ENCODE results near the gene HK1.
"Not testable (repeated sequence)": the region's sequence is repeated elsewhere in the genome, so short reads cannot be mapped to it uniquely, and the experiment has no call there.

Gene HK1

GRCh38 chr10:69278446-69278963 lies at the start of gene HK1:
Gene HK1 (plus strand): TSS chr10:69278496.
- DNase-seq (ENCODE audit: low read depth): peak; percentile 14

- no peak for DNase-seq (ENCODE audit: low read depth)
Measured at GRCh38 chr10:69229616-69229916, 48.7 kb upstream of the HK1 start.

- DNase-seq (ENCODE audit: low read depth): no peak
Measured at GRCh38 chr10:69230128-69230527, 48.2 kb upstream of the HK1 start.

DNA sequence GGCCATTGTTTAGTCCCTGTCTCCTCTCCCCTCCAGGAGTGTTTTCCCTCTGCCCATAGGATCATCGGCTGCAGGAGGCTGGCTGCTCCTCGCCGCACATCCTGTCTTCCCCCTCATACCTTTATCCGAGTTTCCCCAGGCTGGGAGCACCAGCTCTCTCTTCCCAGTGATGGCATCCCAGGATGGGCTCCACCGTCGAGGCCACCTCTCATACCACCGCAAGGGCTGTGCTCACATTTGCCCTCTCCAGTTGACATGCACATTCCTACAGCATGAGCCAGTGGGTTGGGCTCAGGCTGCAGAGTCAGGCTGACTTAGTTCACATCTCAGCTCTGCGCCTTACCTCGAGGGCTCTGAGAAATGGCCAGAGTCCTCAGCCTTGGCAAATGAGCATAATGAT lies 46.0 kb upstream of the HK1 start:
- peak; percentile 52 for DNase-seq (ENCODE audit: low read depth)

GRCh38 chr10:69232736-69233480 lies 45.4 kb upstream of the HK1 start:
- DNase-seq (ENCODE audit: low read depth): no peak

DNA sequence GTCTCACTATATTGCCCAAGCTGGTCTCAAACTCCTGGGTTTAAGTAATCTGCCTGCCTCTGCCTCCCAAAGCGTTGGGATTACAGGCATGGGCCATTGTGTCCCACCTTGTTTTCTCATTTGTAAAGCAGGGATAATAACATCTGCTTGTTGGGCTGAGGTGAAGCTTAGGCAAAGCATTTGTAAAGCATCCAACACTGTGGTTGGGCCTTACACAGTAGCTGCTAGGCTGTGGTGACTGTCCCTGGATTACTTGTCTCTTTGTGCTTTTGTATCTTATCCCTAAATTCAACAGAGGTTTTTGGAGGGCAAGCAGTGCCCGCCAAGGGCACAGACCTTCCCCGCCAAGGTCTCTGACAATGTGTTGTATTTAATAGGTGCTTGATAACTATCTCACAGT lies 43.8 kb upstream of the HK1 start:
- no peak for DNase-seq (ENCODE audit: low read depth)

DNA sequence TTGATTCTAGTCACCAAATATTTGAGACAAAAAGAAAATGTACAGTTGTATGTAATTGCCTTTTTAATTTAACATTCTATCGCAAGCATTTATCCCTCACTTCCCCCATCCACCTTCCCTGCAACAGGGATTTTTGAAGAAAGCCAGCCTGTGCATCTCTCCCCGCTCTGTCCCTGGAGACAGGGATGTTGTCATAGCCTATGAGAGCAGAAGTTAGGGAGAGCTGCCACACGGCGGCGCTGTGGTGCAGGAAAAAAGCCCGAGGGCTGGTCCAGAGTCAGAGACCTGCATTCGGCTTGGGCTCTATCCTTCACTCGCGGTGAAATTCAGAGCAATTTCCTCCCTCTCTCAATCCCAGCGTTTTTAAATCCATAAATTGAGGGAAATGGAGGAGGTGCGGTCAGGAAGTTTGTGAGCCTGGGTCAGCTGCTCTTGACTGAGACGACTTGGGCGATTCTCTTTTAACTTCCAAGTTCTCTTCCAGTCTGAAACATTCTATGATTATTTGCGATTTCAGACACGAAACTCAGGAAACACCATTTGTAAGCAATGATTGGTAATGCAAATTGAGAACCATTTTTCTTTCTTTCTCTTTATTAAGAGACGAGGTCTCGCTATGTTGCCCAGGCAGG lies 40.7 kb upstream of the HK1 start:
- DNase-seq (ENCODE audit: low read depth): no peak

DNA sequence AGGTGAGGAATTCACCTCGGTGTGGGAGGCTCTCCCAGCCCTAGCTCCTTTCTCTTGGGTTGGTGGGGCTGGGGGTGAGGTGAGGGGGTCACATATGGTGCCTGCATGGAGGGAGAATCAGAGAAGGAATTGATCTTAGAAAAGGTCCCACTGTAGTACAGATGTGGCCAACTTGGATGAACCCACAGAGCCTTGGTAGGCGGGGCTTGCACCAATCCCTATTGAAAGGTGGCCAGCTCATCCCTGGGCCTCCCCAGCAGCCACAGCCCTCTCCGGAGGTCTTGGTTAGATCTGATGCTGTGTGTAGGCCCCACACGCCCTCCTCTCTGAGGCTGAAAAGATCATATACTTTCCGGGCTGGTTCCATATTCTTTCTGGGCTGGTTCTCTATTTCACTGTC lies 39.2 kb upstream of the HK1 start:
- DNase-seq (ENCODE audit: low read depth): no peak

DNA sequence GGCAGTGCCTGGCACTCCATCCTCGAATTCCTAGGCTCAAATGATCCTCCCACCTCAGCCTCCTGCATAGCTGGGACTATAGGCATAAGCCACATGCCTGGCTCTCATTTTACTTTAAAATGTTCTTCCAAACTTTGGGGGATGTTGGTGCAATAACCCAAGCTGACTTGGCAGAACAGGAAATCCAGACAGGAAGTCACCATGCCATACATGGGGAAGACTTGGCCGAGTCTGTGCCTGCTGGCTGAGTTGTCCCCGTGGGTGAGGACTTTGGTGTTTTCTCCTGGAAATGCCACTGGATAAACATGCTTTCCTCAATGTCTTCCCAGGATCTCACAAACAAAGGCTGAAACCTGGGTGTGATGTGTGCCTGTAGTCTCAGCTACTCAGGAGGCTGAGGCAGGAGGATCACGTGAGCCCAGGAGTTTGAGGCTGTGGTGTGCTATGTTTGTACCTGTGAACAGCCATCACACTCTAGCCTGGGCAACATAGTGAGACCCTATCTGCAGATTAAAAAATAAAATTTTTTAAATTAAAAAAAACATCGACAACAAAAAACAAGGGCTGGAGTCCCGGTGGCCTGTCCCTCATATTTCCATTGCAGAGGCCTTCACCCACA lies 38.4 kb upstream of the HK1 start:
- DNase-seq (ENCODE audit: low read depth): no peak

- DNase-seq (ENCODE audit: low read depth): no peak
Measured at GRCh38 chr10:69240455-69240854, 37.8 kb upstream of the HK1 start.

- DNase-seq (ENCODE audit: low read depth): no peak
Measured at GRCh38 chr10:69241575-69241974, 36.7 kb upstream of the HK1 start.

DNA sequence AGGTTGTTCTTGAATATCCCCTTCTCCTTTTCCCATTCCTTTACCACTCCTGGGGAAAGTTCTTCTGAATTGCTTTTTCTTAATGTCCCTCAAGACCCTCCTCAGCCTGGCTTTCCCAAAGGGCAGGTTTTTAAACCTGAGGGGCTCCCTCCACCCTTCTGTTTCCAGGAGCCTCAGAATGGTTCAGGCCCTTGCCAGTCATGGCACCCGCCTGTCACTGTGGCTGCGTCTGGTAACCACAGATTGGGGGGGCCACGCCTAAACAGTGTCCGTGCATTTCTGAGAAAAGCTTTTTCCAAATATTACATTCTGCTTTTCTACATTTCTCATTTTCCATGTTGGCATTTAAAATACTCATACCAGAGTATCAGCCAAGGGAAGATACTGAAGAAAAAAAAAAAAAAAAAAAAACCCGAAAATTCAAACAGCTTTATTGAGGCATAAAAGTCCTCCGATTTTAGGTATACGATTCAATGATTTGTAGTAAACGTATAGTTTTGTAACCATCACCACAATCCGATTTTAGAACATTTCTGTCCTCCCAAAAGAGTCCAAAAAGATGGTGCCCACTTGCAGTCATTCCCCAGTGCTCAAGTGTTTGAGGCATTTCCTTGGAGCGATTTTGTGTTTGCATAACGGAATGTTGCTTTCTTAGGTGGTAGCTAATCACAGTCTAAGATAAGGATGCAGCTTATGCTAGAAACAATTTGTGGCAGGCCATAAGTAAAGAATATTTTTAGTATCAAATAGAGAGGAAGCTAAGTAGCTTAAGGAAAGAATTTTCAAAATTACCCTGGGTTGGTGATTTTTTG lies 36.0 kb upstream of the HK1 start:
- no peak for DNase-seq (ENCODE audit: low read depth)

GRCh38 chr10:69242852-69243212 lies 35.5 kb upstream of the HK1 start:
- no peak for DNase-seq (ENCODE audit: low read depth)

GRCh38 chr10:69243817-69244216 lies 34.5 kb upstream of the HK1 start:
- no peak for DNase-seq (ENCODE audit: low read depth)

GRCh38 chr10:69246036-69246435 lies 32.3 kb upstream of the HK1 start:
- DNase-seq (ENCODE audit: low read depth): no peak

- DNase-seq (ENCODE audit: low read depth): no peak
Measured at GRCh38 chr10:69246581-69247312, 31.5 kb upstream of the HK1 start.

DNA sequence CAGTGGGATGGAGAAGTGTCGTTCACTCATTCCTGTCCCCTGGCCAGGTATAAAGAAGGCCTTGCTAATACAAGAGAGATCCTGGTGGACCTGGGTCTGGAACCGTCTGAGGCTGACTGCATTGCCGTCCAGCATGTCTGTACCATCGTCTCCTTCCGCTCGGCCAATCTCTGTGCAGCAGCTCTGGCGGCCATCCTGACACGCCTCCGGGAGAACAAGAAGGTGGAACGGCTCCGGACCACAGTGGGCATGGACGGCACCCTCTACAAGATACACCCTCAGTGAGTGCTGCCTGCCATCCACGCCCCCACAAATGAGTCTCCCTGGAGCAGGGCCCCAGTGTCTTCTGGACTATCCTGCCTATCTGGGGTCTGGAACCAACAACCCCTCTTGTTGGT lies 31.0 kb upstream of the HK1 start:
- no peak for DNase-seq (ENCODE audit: low read depth)

GRCh38 chr10:69248117-69248730 lies 30.1 kb upstream of the HK1 start:
- no peak for DNase-seq (ENCODE audit: low read depth)

- no peak for DNase-seq (ENCODE audit: low read depth)
Measured at GRCh38 chr10:69250041-69250440, 28.3 kb upstream of the HK1 start.

DNA sequence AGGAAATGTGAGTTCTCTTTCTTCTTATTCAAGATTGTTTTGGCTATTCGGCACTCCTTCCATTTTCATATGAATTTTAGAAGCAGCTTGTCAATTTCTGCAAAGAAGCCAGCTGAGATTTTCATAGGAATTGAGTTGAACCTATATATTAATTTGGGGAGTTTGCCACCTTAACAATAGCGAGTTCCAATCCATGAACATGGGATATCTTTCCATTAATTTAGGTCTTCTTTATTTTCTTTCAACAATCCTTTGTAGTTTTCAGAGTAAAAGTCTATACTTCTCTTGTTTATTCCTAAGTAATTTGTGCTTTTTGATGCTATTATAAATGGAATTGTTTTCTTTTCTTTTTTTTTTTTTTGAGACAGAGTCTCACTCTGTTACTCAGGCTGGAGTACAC lies 26.9 kb upstream of the HK1 start:
- not testable (repeated sequence) for DNase-seq (ENCODE audit: low read depth)

- DNase-seq (ENCODE audit: low read depth): no peak
Measured at GRCh38 chr10:69253171-69253570, 25.1 kb upstream of the HK1 start.

- no peak for DNase-seq (ENCODE audit: low read depth)
Measured at GRCh38 chr10:69254877-69255276, 23.4 kb upstream of the HK1 start.
